Mesenteric fat pad (tissue), 1 donor: ENCODE measurements around the gene COL4A6. TPM values are rescaled to one million over a fixed set of nuclear protein-coding genes. Genes with fewer than 3 reads are reported as not detected.

Experiments
- DNase-seq: peaks from one replicate; pipeline ENCODE4 v3.0.0-alpha.2; 2020; ENCODE audit warnings: low spot score
- total RNA-seq: library from RNA; stranded (reverse); fragmentation: NEBNext Ultra II Directional; extraction: Animal tissue kit (Norgen Biotek cat#: 25700); gene quantifications from one replicate; pipeline ENCODE4 v1.2.1, GENCODE V29; 2021
- donor health status: DM: yes; HTN: yes; CAD: no.

COL4A6 gene
- total RNA-seq, 1 donor from 2014 or later: 0.16 TPM

DNA sequence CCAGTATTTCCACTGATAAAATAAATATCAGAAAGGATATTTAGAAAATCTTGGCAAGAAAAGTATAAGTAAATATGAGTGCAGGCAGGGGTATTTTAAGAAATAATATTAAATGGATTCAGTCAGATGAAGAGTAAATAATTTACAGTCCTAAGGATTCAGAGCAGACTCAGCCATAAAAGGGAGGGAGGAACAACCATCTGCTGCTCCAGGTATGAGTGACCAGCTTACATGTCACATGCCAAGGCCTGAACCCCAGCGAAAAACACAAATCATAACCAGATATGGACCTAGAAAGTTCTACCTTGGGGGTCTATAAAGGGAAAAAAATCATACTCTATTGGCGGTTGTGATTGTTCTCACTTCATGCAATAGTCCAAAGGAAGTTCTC is 166.8 kb downstream of the COL4A6 start:
- no peak for DNase-seq

DNA sequence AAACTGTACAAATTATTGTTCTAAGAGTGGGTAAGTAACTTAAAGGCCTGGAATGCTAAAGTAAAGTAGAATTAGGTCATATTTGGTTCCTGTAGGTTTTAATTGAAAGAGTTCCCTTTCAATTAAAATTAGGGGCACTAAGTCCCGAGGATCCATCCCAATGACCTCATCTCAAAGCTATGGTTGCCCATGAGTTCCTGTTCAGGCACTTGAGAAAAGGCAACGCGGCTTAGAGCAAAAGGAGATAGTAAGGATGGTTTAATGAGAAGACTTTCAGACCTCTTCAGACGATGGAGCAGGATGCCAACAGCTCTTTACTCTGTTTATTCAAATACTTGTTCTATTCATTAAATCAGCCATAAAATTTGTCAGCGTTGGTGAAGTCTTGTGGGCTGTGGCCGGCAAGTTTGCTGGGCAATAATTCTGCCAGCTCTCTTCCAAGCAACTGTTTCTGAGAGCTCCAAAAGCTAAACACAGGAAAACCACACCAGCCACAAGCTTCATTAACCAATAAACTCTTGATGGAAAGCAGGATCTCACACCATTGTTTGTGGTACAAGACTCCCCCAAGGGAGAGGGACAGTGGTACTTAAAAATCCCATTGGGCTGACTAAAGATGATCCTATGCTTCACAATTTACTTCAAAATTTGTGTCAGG is 167.4 kb downstream of the COL4A6 start:
- DNase-seq: no peak

DNA sequence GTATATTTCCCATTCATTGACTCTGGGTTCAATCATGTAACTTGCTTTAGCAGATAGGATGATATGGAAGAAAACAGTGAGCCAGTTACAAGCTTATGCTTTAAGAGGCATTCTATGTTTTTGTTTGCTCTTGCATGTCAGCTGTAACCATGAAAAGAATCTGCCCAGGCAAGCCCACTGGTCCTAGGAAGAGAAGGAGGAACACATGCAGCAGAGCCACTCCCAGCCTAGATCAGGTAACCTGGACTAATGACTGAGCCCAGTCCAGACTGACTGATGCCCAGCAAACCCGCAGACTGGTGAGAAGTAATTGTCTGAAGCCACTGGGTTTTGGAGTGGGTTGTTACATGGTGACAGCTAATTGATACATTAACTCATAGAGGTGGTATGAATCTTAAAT is 167.9 kb downstream of the COL4A6 start:
- no peak for DNase-seq

DNA sequence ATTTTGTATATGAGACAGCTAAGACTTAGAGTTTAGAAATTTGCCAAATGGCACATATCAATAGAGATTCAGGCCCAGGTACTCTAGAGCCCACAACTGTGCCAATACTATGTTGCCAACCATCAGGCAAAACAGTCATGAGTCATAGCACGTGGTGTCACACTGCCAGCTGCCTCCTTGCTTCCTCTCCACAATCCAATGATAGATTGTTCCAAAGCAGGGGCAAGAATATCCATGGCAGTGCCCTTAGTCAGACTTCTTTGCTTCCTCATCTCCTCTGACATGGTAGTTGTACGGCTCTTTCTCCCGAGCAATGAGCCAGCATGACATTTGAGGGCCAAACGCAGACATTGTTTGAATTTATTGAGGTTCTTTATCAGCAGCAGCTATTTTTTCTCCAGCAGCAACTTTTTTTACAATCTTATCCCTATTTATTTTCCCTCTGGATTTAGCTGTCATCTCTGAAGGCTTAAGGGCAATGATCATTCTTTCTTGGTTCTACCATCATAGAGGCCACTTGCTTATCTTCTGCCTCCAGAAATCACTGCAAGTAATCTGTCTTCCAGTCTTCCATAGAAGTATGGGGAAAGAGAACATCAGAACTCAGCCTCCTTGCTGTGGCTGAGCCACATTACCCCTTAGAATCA is 169.7 kb downstream of the COL4A6 start:
- DNase-seq: no peak

DNA sequence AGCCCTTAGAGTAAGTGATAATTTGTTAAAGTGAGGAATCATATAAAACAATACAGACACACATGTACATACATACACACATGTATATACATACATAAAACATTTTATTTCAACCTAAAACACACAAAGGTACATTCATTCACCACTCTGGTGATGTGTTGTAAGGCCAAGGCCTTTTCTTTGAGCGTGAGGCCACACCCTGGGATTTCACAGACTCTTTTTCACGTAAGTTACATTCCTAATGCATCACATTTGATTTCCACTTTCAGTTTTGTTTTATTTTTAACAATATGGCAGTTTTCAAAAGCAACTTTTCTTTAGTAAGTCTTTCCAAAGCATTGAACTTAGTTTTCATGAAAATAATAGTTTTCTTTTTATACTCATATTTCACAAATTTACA is 170.7 kb downstream of the COL4A6 start:
- DNase-seq: no peak

- DNase-seq: no peak
Measured at GRCh38 chrX:108264376-108264775, 173.8 kb downstream of the COL4A6 start.

- DNase-seq: no peak
Measured at GRCh38 chrX:108261549-108262203, 176.5 kb downstream of the COL4A6 start.

DNA sequence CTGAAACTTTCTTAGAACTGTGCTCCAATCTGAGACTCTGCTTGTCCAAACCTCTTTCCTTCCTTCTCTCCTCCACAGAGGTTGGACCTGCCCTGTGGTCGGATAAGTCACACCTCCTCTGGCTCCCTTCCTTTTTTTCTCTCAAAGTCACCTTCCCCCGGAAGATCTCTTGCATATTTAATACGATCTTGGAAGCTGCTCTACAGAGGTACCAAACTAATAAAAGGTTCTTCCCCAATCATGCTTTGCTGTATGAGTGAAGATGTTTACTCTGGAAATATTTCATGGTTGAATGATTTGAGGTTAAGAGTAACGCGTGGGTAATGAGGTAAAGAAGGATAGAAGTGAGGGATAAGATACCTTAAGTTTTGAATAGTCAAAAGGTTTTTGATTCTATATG is 180.7 kb downstream of the COL4A6 start:
- DNase-seq: no peak

GRCh38 chrX:108254636-108255035 is 183.6 kb downstream of the COL4A6 start:
- no peak for DNase-seq

- no peak for DNase-seq
Measured at GRCh38 chrX:108250654-108251579, 187.3 kb downstream of the COL4A6 start.

DNA sequence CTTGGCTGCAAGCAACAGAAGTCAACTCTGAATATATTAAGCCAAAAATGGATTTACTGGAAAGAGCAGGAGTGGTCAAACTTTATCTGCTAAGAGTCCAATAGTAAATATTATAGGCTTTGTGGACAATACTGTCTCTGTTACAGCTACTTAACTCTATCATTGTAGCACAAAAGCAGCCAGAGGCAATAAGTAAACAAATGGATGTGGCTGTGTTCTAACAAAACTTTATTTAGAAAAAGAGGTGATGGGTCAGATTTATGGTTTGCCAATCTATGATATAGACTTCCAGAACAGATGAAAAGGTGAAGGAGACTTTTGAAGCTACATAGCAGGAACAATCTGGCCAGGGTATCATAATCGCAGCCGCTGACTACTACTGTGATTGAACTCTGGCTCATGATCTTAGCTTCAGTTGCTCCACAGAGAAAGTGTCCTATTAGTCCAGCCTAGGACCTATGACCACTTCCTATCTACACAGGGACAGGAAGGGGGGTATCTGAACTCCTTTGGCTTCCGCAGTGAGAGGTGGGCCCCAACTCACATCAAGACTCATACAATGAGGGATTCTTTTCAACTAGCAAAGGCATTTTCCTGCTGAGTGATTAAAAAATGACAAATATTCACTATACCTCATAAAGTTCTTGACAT is 191.8 kb downstream of the COL4A6 start:
- no peak for DNase-seq

DNA sequence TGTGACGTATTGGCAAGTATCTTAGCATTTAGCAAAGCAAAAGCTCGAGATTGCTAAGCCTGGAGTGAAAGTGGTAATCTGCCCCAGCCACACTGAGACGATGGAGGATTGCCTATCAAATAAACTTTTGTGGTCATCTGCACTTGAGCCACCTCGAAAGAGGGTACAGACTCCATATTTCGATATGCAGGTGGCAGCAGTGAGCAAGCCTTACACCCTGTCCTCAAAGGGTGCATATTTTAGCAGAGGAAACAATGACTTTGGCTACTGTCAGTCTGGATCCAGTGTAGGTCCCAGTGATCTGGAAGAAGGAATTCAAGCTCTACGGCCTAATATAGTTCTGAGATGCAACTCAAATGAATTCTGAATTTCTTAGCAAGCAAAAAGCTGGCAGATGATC is 192.8 kb downstream of the COL4A6 start:
- no peak for DNase-seq

GRCh38 chrX:108235986-108236385 is 202.2 kb downstream of the COL4A6 start:
- no peak for DNase-seq

GRCh38 chrX:108230574-108230973 is 207.6 kb downstream of the COL4A6 start:
- no peak for DNase-seq

GRCh38 chrX:108224727-108225621 is 213.2 kb downstream of the COL4A6 start:
- DNase-seq: no peak

GRCh38 chrX:108224218-108224617 is 214.0 kb downstream of the COL4A6 start:
- DNase-seq: no peak

DNA sequence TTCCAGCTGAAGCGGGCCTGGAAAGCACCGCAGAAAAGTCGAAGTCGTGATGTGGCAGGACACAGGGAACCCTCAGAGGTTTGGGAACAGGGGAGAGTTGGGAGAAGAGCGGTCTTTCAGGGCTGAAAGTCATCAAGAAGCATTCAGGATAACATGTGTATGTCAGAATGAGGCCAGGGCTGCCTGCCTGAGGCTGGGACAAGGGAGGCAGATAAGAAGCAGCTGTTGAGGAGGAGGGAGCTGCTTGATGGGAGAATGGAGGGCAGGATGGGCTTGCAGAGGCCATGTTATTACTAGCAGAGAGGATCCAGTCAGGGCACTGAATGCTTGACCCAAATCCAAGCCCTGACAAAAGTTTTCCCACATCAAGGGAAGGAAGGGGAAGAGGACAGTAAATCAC is 214.6 kb downstream of the COL4A6 start:
- no peak for DNase-seq

GRCh38 chrX:108221301-108221864 is 216.8 kb downstream of the COL4A6 start:
- no peak for DNase-seq

DNA sequence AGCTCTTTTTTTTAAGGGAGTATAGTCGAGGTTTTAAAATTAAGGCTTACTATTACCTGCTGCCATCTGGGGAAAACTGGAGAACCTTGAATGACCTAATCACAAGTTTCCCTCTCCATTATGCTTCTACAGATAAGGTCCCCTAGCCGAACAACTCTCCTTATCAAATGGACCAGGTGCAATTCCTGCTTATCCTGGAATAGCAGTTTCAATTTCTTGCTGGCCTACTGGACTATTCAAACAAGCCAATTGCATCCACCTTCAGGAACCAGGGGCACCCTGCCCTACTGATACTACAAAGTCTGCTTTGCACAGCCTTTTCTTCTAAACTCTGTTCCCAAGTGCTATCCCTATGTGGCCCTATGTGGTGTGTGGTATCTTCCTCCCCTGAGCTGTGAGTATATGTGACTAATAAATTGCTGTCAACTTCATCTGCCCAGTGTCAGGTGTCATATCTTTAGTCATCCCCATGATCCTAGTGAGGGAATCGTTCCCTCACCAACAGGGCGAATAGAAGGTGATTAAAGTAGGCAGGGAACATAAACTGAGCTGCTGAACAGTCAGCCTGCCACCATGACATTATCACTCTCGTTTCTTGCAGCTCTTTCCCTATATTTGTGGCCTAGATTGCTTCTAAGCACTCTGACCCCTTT is 218.1 kb downstream of the COL4A6 start:
- no peak for DNase-seq
